IPS-20b (cell line): Measurements from ENCODE around the gene APRT.
A peak's percentile ranks its signal among the peaks of the same experiment; 100 is the strongest.

Source experiments
- H3K27ac ChIP-seq: one replicate; pipeline ENCODE4 v1.5.1; 2013; ENCODE audit warnings: low read length
- H3K27me3 ChIP-seq: 2 replicates; pipeline ENCODE4 v1.6.1; 2013; ENCODE audit warnings: mild to moderate bottlenecking, low read length, inconsistent platforms; ENCODE audit not compliant: insufficient read depth
- H3K36me3 ChIP-seq: 2 replicates; pipeline ENCODE4 v1.6.1; 2013; ENCODE audit warnings: low read depth, mild to moderate bottlenecking, inconsistent platforms, low read length, moderate library complexity; ENCODE audit not compliant: insufficient read depth
- H3K4me1 ChIP-seq: 2 replicates; pipeline ENCODE4 v1.6.1; 2013; ENCODE audit warnings: mild to moderate bottlenecking, control low read depth, inconsistent platforms, low read length, moderate library complexity; ENCODE audit not compliant: insufficient read depth
- H3K4me3 ChIP-seq: 2 replicates; pipeline ENCODE4 v1.5.1; 2013; ENCODE audit warnings: mild to moderate bottlenecking, low read length, inconsistent platforms
- H3K9ac ChIP-seq: 2 replicates; pipeline ENCODE4 v1.6.1; 2013; ENCODE audit warnings: low read depth, mild to moderate bottlenecking, inconsistent platforms, low read length, moderate library complexity
- H3K9me3 ChIP-seq: 2 replicates; pipeline ENCODE4 v1.6.1; 2013; ENCODE audit warnings: mild to moderate bottlenecking, low read depth, low read length, inconsistent platforms; ENCODE audit not compliant: insufficient read depth

Gene APRT, protein sequence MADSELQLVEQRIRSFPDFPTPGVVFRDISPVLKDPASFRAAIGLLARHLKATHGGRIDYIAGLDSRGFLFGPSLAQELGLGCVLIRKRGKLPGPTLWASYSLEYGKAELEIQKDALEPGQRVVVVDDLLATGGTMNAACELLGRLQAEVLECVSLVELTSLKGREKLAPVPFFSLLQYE

DNA sequence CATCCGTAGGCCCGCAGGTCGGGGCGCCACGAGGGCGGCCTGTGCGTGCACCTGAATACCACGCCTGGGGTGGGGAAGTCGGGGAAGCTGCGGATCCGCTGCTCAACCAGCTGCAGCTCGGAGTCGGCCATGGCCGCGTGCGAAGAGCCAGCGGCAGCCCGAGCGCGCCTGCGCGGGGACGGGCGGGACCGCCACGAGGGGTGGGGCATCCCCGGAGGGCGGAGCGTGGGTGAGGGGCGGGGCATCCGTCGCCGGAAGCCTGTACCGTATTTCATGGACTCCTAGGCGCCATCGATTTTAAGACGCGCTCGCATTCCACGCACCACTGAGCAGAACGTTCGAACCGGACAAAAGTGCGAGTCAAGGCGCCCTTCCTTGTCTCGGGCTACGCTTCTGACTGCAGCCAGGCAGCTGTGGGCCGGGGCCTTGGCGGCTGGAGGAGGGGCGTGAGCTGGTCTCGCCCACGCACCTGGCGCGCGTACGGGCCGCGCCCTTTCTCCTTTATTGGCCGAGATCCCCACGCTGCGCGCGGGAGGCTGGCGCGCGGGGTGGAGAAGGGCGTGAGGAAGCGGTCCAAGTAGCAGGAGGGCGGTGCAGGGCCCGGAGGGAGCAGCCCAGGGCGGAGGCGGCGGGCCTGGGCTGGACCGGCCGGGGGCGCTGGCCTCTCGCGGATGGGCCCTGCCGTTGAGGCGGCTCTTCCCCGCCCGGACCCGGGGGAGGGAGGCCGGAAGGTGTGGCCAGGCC lies at the start of gene APRT:
Gene APRT (minus strand): TSS at position 160 of the 744 bp plus-strand sequence. CDS start 29 bp downstream, at position 131.
- H3K27me3 ChIP-seq: no peaks in the 10 kb centered on the region
- peak within 1 kb of the TSS; percentile 92 for H3K9ac ChIP-seq
- peaks cover 37% of the 10 kb centered on the region for H3K36me3 ChIP-seq
- H3K4me3 ChIP-seq: peak within 1 kb of the TSS; percentile 91
- H3K4me1 ChIP-seq: no peaks in the 10 kb centered on the region
- H3K9me3 ChIP-seq: no peaks in the 10 kb centered on the region
- peak within 1 kb of the TSS; percentile 81 for H3K27ac ChIP-seq

DNA sequence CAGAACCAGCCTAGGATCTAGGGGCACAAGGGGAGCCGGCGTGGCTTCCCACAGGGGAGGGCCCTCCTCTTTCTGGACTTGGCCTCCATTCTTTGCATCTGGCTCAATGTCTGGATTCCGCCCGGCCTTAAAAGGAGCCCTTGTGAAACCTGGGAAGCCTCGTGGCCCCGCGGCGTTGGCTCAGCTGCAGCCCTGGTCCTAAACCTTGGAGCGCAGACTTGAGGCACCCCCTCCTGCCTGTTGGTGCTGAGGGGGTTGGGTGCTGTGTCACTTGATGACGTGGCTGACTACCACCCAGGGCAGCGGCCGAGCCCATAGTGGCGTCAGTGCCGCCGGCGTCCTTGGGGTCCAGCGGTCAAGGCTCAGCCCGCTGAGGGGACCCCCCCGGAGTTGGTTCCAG lies 49.6 kb upstream of the APRT start:
- H3K9me3 ChIP-seq: no peaks in the 10 kb centered on the region
- H3K27me3 ChIP-seq: no peaks in the 10 kb centered on the region
- no peaks in the 10 kb centered on the region for H3K4me1 ChIP-seq
- no peak overlapping the region for H3K27ac ChIP-seq
- peaks cover 43% of the 10 kb centered on the region for H3K36me3 ChIP-seq
- no peak overlapping the region for H3K4me3 ChIP-seq
- no peak overlapping the region for H3K9ac ChIP-seq

DNA sequence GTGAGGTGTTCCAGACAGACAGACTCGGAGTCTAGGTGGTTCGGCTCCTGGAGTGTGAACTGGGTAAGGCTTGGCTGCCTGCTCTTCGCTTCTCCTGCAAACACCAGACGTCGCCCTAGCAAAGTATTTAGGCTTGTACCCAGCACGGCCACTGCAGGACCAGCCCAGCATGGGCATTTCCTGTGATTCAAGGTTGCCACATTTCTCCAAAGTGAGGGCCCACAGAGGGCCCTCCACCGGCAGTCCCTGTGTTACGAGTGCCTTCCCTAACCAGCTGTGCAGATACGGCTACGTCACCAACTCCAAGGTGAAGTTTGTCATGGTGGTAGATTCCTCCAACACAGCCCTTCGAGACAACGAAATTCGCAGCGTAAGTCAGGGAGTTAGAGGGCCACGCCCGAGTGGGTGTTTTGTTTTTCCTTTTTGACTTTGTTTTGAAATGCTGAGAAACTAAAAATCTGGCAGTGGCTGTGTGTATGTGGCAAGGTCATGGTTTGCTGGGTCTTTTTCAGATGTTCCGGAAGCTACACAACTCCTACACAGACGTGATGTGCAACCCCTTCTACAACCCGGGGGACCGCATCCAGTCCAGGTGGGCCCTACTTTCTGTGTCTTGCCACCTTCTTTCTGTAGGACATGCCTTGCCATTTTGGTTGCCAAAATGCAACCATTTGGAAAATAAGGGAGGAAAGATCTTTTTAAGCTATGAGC lies 47.8 kb upstream of the APRT start:
- Histone ChIP-seq H3K9ac (no peak overlapping the region), H3K36me3 (peaks cover 43% of the 10 kb centered on the region), H3K9me3 (no peaks in the 10 kb centered on the region), H3K27me3 (no peaks in the 10 kb centered on the region), H3K27ac (no peak overlapping the region), H3K4me3 (no peak overlapping the region), H3K4me1 (no peaks in the 10 kb centered on the region)

DNA sequence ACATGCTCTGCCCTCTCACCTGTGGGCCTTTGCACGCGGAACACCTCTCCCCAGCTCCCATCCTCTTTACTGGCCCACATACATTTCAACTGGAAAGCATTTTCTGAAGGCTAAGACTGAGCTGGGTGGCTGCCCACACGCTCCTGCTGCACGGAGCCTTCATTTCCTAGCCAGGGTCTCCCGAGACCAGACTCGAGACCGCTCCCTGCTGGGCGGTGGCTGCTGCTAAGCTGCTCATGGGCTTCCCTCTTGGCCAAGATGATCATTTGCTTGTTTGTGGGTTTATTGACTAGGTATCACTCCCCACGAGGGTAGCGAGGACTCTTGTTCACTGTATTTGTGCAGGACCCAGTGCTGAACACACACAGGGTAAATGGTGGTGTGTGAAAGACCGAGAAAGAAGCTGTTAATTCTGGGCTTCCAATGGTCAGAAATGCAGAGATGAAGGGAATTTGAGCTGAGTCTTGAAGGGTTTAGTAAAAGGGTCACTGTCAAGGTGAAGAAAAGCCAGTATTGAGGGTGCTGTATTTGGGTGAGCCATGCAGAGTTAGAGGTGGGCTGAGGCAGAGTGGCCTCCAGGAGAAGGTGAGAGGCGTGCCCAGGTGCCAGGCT lies 46.1 kb upstream of the APRT start:
- H3K9ac ChIP-seq: peak overlapping the region; percentile 89; the same call in 1 of the 2 replicates
- no peaks in the 10 kb centered on the region for H3K9me3 ChIP-seq
- no peaks in the 10 kb centered on the region for H3K27me3 ChIP-seq
- no peak overlapping the region for H3K27ac ChIP-seq
- H3K4me3 ChIP-seq: peak overlapping the region; percentile 93
- no peaks in the 10 kb centered on the region for H3K4me1 ChIP-seq
- H3K36me3 ChIP-seq: peaks cover 43% of the 10 kb centered on the region

DNA sequence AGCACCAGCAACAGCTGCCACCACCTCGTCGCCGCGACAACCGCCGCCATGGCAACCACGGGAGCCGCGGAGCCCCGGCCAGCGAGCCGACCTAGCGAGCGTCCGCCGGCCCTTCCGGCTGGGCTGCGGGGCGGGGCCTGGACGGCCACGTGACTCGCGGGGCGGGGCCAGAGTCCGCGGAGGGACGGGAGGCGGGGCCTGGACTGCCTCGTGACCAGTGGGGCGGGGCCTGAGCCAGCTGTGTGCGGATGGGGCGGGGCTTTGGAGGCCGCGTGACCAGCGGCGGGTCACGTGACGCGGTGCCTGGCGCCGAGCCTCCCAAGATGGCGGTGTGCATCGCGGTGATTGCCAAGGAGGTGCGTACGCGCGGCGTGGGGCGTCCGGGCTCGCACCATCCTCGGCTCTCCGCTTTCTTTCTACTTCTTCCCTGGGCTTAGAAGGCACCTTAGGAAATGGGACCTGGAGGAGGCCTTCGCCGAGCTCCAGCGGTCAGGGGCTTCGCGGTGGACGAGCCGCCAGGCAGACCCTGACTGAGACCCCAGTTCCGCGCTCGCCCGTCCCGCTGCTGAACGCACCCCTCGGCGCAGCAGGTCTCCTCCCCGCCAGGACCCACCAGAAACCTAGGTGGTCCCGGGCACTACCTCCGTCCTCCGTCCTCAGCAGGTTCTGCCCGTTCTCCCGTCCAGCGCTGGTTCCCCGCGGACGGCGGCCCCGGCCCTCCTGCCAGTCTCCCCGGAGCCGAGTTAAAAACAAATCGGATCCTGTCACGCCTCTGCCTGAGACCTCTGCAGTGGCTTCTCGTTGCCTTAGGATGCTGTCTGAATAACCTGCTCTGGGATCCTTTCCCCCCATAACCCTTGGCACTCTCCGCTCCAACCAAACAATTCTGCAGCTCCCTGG lies 45.4 kb upstream of the APRT start, which contains the start of the genes GALNS and TRAPPC2L:
Gene GALNS (minus strand): TSS at position 120 of the 900 bp plus-strand sequence. CDS start 70 bp downstream, at position 50.
Gene TRAPPC2L (plus strand): TSS at position 300 of the 900 bp plus-strand sequence. CDS start 24 bp downstream, at position 324.
- Histone ChIP-seq H3K27me3 (no peaks in the 10 kb centered on the region), H3K9me3 (no peaks in the 10 kb centered on the region), H3K9ac (peak within 1 kb of the TSS; percentile 89), H3K27ac (no peak within 1 kb of the TSS), H3K36me3 (peaks cover 36% of the 10 kb centered on the region), H3K4me1 (no peaks in the 10 kb centered on the region), H3K4me3 (peak within 1 kb of the TSS; percentile 93)

DNA sequence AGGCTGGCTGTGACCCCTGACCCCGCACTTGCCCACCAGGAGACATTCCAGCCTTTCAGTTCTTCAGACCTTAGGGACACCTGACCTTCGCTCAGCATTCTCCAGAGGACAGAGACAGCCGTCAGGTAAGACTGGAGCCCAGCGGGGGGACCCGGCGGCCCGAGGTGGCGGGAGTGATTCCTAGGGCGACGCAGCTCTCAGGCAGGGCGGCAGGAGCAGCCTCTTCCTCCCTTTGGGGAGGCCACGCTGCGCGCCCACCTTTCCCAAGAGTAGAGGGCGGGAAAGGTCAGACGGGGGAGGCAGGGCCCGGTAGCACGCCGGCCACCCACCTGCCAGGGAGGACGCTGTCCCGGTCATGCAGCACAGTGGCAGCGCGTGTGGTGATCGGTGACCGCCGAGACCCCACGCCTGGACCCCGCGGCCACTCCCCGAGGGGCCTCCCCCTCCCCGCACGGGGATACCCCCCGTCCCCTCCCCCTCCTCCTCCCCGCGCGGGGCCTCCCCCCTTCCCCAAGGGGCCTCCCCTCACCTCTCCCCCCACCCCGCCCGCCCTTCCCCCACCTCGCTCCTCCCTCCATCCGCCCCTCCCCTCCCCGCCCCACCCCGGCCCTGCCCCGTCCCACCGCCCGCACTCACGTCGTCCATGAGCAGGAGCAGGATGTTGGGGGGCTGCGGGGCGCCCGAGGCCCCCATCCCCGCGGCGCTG lies 44.5 kb upstream of the APRT start:
- no peaks in the 10 kb centered on the region for H3K9me3 ChIP-seq
- H3K4me1 ChIP-seq: no peaks in the 10 kb centered on the region
- peaks cover 29% of the 10 kb centered on the region for H3K36me3 ChIP-seq
- no peak overlapping the region for H3K27ac ChIP-seq
- no peaks in the 10 kb centered on the region for H3K27me3 ChIP-seq
- H3K4me3 ChIP-seq: peak overlapping the region; percentile 93
- H3K9ac ChIP-seq: 0 out of 2 replicates have a peak overlapping the region, but pooled peaks have one; percentile 37

DNA sequence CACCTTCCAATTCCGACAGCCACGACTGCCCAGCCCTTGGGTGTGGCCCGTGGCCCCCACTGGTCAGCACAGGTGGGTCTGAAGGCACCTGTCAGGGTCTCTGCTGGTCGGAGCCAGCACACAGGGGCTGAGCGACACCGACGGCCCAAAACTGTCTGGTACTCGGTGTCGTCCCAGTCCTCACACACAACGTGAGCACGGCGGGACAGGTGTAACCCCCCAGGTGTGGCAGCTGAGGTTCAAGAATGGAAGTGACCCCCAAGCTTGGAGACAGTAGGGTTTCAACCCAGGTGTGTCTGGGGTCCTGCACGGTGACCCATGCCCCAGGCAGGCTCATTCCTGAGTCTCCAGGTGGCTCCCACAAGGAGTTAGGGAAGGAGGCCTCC lies 44.0 kb upstream of the APRT start:
- Histone ChIP-seq H3K4me3 (peak overlapping the region; percentile 65), H3K9me3 (no peaks in the 10 kb centered on the region), H3K9ac (no peak overlapping the region), H3K27ac (no peak overlapping the region), H3K27me3 (no peaks in the 10 kb centered on the region), H3K36me3 (peaks cover 23% of the 10 kb centered on the region), H3K4me1 (no peaks in the 10 kb centered on the region)

DNA sequence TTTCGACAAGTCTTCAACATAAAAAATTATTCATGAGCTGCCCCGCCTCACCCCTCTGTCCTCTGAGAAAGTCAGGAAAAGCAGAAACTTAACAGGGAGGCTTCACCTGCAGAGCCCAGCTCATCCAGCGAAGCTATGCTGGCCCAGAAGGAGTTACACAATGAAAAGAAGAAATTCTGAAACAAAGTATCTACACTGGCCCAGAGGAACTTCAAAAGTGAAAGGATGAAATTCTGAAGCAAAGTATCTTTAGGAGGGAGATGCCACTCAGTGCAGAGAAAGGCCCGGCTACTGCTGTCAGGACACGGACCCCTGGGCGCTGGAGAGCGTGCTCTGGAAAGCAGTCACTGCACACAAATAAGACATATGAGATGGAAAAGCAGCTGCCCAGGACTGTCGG lies 43.4 kb upstream of the APRT start:
- Histone ChIP-seq H3K27me3 (no peaks in the 10 kb centered on the region), H3K4me3 (no peak overlapping the region), H3K9me3 (no peaks in the 10 kb centered on the region), H3K36me3 (peaks cover 18% of the 10 kb centered on the region), H3K27ac (no peak overlapping the region), H3K9ac (no peak overlapping the region), H3K4me1 (no peaks in the 10 kb centered on the region)

DNA sequence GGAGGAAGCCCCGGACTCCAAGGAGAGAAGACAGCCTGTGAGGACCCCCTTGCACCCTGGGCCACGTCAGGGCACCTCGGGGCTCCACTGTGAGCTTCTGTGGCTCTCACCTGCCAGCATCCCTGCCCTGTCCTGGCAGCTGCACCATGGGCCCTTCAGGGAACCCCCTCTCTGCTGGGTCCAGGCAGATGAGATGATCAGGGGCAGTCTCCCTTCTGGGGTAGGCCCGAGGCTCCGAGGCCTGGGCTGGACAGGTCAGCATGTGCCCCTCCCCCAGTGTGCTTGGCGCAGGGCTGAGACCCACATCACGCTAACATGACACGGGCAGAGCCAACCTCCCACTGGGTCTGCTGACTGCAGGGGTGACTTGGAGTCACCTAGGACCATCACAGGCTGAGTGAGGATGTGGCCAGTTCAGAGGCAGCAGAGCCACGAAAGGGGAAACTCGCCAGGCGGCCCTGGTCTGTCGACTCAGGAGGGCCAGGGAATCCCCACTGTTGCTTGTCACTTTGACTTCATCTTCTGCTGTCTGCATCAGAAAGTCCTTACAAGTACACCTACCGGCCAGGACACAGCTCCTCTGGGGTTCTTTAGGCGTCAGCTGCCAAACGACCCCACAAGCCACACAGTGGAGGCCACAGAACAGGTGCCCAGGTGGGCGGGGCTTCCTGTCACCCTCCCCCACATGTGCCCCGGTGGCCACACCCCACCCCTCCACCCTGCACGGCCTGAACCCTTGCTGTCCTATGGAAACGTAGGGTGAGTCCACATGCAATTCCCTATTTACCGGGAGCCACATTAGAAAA lies 42.8 kb upstream of the APRT start:
- Histone ChIP-seq H3K36me3 (peaks cover 11% of the 10 kb centered on the region), H3K27ac (no peak overlapping the region), H3K9ac (no peak overlapping the region), H3K4me1 (no peaks in the 10 kb centered on the region), H3K9me3 (no peaks in the 10 kb centered on the region), H3K27me3 (no peaks in the 10 kb centered on the region), H3K4me3 (no peak overlapping the region)
